ENCODE measurements around the gene FUCA2. TPM values are rescaled to one million over a fixed set of nuclear protein-coding genes. Genes with fewer than 3 reads are reported as not detected.

The FUCA2 gene
- total and polyA plus RNA-seq, 2 of the 8 experiments (the other 6 are each of a cell fraction or from before 2014, with no cell fraction given): 24.2 to 47.2 TPM

- H2BK120ac ChIP-seq (replicated peaks; ENCODE audit: low read depth, low read length): no peak overlapping the region
- H3K27me3 ChIP-seq (replicated peaks in 1 of 4; ENCODE audit: control insufficient read depth in 3 of 4, extremely low read depth in 1 of 4, insufficient read depth in 3 of 4, low read length in 3 of 4): peaks cover 2 to 30% (median 22%) of the 10 kb centered on the region in 4 experiments
- peak overlapping the region; percentile 39 to 71 (median 66) for H3K4me3 ChIP-seq (ENCODE audit: extremely low read depth in 1 of 4, insufficient read depth in 2 of 4, low read depth in 3 of 4, low read length in 4 of 4)
- 0 out of 2 replicates have a peak overlapping the region, but pooled peaks have one; percentile 23 for H2BK20ac ChIP-seq (ENCODE audit: low read length)
- peak overlapping the region; percentile 43; the same call in 1 of the 2 replicates for H2AFZ ChIP-seq (ENCODE audit: low read length)
- H4K8ac ChIP-seq (ENCODE audit: extremely low read depth, insufficient read depth, low read length): peak overlapping the region; percentile 90; the same call in 1 of the 2 replicates
- ChIA-PET CTCF (ENCODE audit: partially characterized antibody) (interaction anchor here (1.0 to 9.9 kb wide), 8 partner anchors 8 to 475 kb away, joined by 3 to 77 read pairs (median 4); partner anchors contain the start of gene FUCA2), POLR2A (ENCODE audit: partially characterized antibody) (interaction anchor here (0.7 to 3.6 kb wide), 3 partner anchors 13 to 1027 kb away, joined by 3 to 24 read pairs (median 3); partner anchors contain the start of gene FUCA2)
- H4K5ac ChIP-seq (ENCODE audit: insufficient read length, low read depth, low read length): no peak overlapping the region
- H3K79me2 ChIP-seq (ENCODE audit: control insufficient read depth in 1 of 2, insufficient read depth in 2 of 2, low read length in 2 of 2): no peaks in the 10 kb centered on the region
- no peak overlapping the region for H3K56ac ChIP-seq (replicated peaks; ENCODE audit: insufficient read length, low read depth, low read length)
- no peak overlapping the region for H3K14ac ChIP-seq (ENCODE audit: insufficient read length)
- H2AK5ac ChIP-seq (ENCODE audit: low read depth, low read length): no peak overlapping the region
- H3K4me2 ChIP-seq (ENCODE audit: insufficient read depth in 1 of 2, low read depth in 2 of 2, low read length in 2 of 2): peak overlapping the region; percentile 70 to 87
- no peak overlapping the region for H3K27ac ChIP-seq (ENCODE audit: low read depth, low read length)
- peak overlapping the region in 3 of 4 experiments; percentile 44 to 84 (median 48); a peak in 5 of 7 replicates for H3K9ac ChIP-seq (replicated peaks in 1 of 4; ENCODE audit: extremely low read depth in 1 of 4, low read depth in 3 of 4, low read length in 3 of 4)
- H3K9me3 ChIP-seq (ENCODE audit: insufficient read depth in 2 of 2, low read depth in 1 of 2, low read length in 1 of 2): no peaks in the 10 kb centered on the region
- no peak overlapping the region for H2BK5ac ChIP-seq (ENCODE audit: low read depth, low read length)
- H4K91ac ChIP-seq (replicated peaks; ENCODE audit: insufficient read length, low read length): peak overlapping the region; percentile 75
- peaks cover 9% of the 10 kb centered on the region; the same call in 1 of the 2 replicates for H3K23me2 ChIP-seq (ENCODE audit: low read depth, low read length)
- DNase-seq (ENCODE audit: low read depth in 1 of 2, low spot score in 2 of 2) (peak in 1 of 2 experiments; percentile 80), FAIRE-seq (no peak)
- H3K4me1 ChIP-seq (replicated peaks in 1 of 4; ENCODE audit: control insufficient read depth in 3 of 4, insufficient read depth in 4 of 4, low read length in 3 of 4): peaks cover 6 to 10% (median 8%) of the 10 kb centered on the region in 4 experiments
- no peaks in the 10 kb centered on the region for H3K79me1 ChIP-seq (ENCODE audit: low read depth, low read length)
- H3K36me3 ChIP-seq (ENCODE audit: control insufficient read depth in 2 of 4, insufficient read depth in 4 of 4, low read length in 3 of 4): no peaks in the 10 kb centered on the region
- 6% methylated on average over 23 of the region's 103 CpGs; no CpG with 5 or more reads in 1 of the 2 experiments for WGBS, 2 experiments (ENCODE audit: extremely low coverage in 1 of 2, insufficient coverage in 1 of 2, insufficient read length in 1 of 2, insufficient replicate concordance in 2 of 2, low coverage in 1 of 2, low lambda C conversion rate in 2 of 2, missing lambda C conversion rate in 1 of 2)
- H3K4ac ChIP-seq (replicated peaks; ENCODE audit: insufficient read length, low read depth, low read length): no peak overlapping the region
- no peak overlapping the region for H2BK15ac ChIP-seq (ENCODE audit: low read length)
- H2BK12ac ChIP-seq (ENCODE audit: low read depth, low read length): no peak overlapping the region
- H3K18ac ChIP-seq (ENCODE audit: extremely low read depth, low read length): peak overlapping the region; percentile 73; the same call in 1 of the 2 replicates
- no peak overlapping the region for H3K23ac ChIP-seq (ENCODE audit: insufficient read length)
- H4K20me1 ChIP-seq (replicated peaks in 1 of 2; ENCODE audit: control insufficient read depth in 1 of 2, insufficient read depth in 2 of 2, low read length in 2 of 2): no peaks in the 10 kb centered on the region
- TF ChIP-seq CHD2 (IDR thresholded peaks at IDR 0.05; ENCODE audit: low read length): no peak
- TF ChIP-seq CBX5 (IDR thresholded peaks at IDR 0.05; ENCODE audit: low read depth, low read length): no peak
- TF ChIP-seq HDAC6 (IDR thresholded peaks at IDR 0.05; ENCODE audit: low read depth, low read length): no peak
- TF ChIP-seq BACH1 (IDR thresholded peaks at IDR 0.05; ENCODE audit: low read length): no peak
- TF ChIP-seq RXRA (IDR thresholded peaks at IDR 0.05; ENCODE audit: insufficient read depth, low read depth, low read length): no peak
- no peak for TF ChIP-seq JUN (IDR thresholded peaks at IDR 0.05; ENCODE audit: low read depth, low read length)
- TF ChIP-seq SRF (IDR thresholded peaks at IDR 0.05; ENCODE audit: low read depth, low read length): no peak
- no peak for TF ChIP-seq GTF2F1 (IDR thresholded peaks at IDR 0.05; ENCODE audit: borderline replicate concordance, low read depth, low read length)
- no peak for TF ChIP-seq SIN3A (conservative IDR thresholded peaks at IDR 0.05 in 1 of 2, IDR thresholded peaks at IDR 0.05 in 1 of 2; ENCODE audit: low read depth in 1 of 2, low read length in 2 of 2)
- TF ChIP-seq CTBP2 (IDR thresholded peaks at IDR 0.05; ENCODE audit: borderline replicate concordance, insufficient read depth, insufficient read length, low read length): no peak
- no peak for TF ChIP-seq RFX5 (IDR thresholded peaks at IDR 0.05; ENCODE audit: borderline replicate concordance, low read depth, low read length)
Observed at GRCh38 chr6:143536866-143537691, 25.6 kb upstream of the FUCA2 start.

Data from H1 (cell line).